ENCODE results near the gene IRF9. TPM values are rescaled to one million over a fixed set of nuclear protein-coding genes. Genes with fewer than 3 reads are reported as not detected.

IRF9 gene
- total and polyA plus RNA-seq, 2 of the 13 experiments (the other 11 are each of a cell fraction or from before 2014, with no cell fraction given): 14.9 to 49.7 TPM

DNA sequence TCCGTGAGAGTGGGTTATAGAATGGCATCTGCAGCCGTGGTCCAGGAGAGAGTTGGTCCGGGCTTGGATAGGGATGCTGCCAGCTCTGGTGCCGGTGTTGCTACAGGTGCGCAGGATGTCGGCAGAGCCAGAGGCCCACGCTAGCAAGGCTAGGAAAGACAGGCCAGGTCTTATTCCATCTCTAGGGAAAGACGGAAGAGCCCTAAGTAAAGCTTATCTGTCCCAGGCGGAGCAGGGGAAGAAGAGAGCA, 25.6 kb upstream of the IRF9 start (continued):
- TF ChIP-seq, protein P1, sequence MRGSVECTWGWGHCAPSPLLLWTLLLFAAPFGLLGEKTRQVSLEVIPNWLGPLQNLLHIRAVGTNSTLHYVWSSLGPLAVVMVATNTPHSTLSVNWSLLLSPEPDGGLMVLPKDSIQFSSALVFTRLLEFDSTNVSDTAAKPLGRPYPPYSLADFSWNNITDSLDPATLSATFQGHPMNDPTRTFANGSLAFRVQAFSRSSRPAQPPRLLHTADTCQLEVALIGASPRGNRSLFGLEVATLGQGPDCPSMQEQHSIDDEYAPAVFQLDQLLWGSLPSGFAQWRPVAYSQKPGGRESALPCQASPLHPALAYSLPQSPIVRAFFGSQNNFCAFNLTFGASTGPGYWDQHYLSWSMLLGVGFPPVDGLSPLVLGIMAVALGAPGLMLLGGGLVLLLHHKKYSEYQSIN (CRISPR knock-in tag; IDR thresholded peaks at IDR 0.05; ENCODE audit: borderline replicate concordance): no peak
- 0 out of 2 replicates have a peak, but pooled peaks have one; percentile 23 for TF ChIP-seq ZNF513 (CRISPR knock-in tag; conservative IDR thresholded peaks at IDR 0.05)
- TF ChIP-seq SNAI1 (CRISPR knock-in tag; IDR thresholded peaks at IDR 0.05; ENCODE audit: borderline replicate concordance): 0 out of 2 replicates have a peak, but pooled peaks have one; percentile 50
- TF ChIP-seq ZNF550 (CRISPR knock-in tag; IDR thresholded peaks at IDR 0.05; ENCODE audit: borderline replicate concordance): peak; percentile 98; the same call in 1 of the 2 replicates
- TF ChIP-seq DNMT3B (CRISPR knock-in tag; conservative IDR thresholded peaks at IDR 0.05): peak; percentile 31; the same call in 1 of the 2 replicates
- TF ChIP-seq, protein P2, sequence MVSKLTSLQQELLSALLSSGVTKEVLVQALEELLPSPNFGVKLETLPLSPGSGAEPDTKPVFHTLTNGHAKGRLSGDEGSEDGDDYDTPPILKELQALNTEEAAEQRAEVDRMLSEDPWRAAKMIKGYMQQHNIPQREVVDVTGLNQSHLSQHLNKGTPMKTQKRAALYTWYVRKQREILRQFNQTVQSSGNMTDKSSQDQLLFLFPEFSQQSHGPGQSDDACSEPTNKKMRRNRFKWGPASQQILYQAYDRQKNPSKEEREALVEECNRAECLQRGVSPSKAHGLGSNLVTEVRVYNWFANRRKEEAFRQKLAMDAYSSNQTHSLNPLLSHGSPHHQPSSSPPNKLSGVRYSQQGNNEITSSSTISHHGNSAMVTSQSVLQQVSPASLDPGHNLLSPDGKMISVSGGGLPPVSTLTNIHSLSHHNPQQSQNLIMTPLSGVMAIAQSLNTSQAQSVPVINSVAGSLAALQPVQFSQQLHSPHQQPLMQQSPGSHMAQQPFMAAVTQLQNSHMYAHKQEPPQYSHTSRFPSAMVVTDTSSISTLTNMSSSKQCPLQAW (CRISPR knock-in tag; IDR thresholded peaks at IDR 0.05): no peak
- TF ChIP-seq, protein P3, sequence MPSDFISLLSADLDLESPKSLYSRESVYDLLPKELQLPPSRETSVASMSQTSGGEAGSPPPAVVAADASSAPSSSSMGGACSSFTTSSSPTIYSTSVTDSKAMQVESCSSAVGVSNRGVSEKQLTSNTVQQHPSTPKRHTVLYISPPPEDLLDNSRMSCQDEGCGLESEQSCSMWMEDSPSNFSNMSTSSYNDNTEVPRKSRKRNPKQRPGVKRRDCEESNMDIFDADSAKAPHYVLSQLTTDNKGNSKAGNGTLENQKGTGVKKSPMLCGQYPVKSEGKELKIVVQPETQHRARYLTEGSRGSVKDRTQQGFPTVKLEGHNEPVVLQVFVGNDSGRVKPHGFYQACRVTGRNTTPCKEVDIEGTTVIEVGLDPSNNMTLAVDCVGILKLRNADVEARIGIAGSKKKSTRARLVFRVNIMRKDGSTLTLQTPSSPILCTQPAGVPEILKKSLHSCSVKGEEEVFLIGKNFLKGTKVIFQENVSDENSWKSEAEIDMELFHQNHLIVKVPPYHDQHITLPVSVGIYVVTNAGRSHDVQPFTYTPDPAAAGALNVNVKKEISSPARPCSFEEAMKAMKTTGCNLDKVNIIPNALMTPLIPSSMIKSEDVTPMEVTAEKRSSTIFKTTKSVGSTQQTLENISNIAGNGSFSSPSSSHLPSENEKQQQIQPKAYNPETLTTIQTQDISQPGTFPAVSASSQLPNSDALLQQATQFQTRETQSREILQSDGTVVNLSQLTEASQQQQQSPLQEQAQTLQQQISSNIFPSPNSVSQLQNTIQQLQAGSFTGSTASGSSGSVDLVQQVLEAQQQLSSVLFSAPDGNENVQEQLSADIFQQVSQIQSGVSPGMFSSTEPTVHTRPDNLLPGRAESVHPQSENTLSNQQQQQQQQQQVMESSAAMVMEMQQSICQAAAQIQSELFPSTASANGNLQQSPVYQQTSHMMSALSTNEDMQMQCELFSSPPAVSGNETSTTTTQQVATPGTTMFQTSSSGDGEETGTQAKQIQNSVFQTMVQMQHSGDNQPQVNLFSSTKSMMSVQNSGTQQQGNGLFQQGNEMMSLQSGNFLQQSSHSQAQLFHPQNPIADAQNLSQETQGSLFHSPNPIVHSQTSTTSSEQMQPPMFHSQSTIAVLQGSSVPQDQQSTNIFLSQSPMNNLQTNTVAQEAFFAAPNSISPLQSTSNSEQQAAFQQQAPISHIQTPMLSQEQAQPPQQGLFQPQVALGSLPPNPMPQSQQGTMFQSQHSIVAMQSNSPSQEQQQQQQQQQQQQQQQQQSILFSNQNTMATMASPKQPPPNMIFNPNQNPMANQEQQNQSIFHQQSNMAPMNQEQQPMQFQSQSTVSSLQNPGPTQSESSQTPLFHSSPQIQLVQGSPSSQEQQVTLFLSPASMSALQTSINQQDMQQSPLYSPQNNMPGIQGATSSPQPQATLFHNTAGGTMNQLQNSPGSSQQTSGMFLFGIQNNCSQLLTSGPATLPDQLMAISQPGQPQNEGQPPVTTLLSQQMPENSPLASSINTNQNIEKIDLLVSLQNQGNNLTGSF (CRISPR knock-in tag; IDR thresholded peaks at IDR 0.05): peak; percentile 62; the same call in 1 of the 2 replicates
- 0 out of 2 replicates have a peak, but pooled peaks have one; percentile 8 for TF ChIP-seq RFX1 (IDR thresholded peaks at IDR 0.05)
- 0 out of 2 replicates have a peak, but pooled peaks have one; percentile 41 for TF ChIP-seq ZNF232 (CRISPR knock-in tag; IDR thresholded peaks at IDR 0.05; ENCODE audit: borderline replicate concordance)
- TF ChIP-seq IRX3 (CRISPR knock-in tag; IDR thresholded peaks at IDR 0.05; ENCODE audit: borderline replicate concordance, low read depth): 0 out of 2 replicates have a peak, but pooled peaks have one; percentile 7
- TF ChIP-seq SNAPC2 (CRISPR knock-in tag; IDR thresholded peaks at IDR 0.05): peak; percentile 3; the same call in 1 of the 2 replicates
- TF ChIP-seq MTF2 (CRISPR knock-in tag; IDR thresholded peaks at IDR 0.05; ENCODE audit: borderline replicate concordance): no peak
- peak; percentile 84; the same call in 1 of the 2 replicates for TF ChIP-seq NFE2L1 (CRISPR knock-in tag; IDR thresholded peaks at IDR 0.05; ENCODE audit: borderline replicate concordance)
- peak; percentile 94; the same call in 1 of the 2 replicates for TF ChIP-seq ATRX (CRISPR knock-in tag; IDR thresholded peaks at IDR 0.05; ENCODE audit: borderline replicate concordance)
- no peak for TF ChIP-seq AGO2 (optimal IDR thresholded peaks at IDR 0.05; ENCODE audit: low read depth, low read length)
- TF ChIP-seq, protein P4, sequence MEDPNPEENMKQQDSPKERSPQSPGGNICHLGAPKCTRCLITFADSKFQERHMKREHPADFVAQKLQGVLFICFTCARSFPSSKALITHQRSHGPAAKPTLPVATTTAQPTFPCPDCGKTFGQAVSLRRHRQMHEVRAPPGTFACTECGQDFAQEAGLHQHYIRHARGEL (CRISPR knock-in tag; IDR thresholded peaks at IDR 0.05): peak; percentile 49; the same call in 1 of the 2 replicates
- no peak for TF ChIP-seq U2AF1 (optimal IDR thresholded peaks at IDR 0.05; ENCODE audit: low read depth, low read length)
- no peak for TF ChIP-seq ZNF629 (CRISPR knock-in tag; conservative IDR thresholded peaks at IDR 0.05)
- 0 out of 2 replicates have a peak, but pooled peaks have one; percentile 34 for TF ChIP-seq BRD4 (CRISPR knock-in tag; IDR thresholded peaks at IDR 0.05)
- TF ChIP-seq ZNF839 (CRISPR knock-in tag; IDR thresholded peaks at IDR 0.05; ENCODE audit: borderline replicate concordance): 0 out of 2 replicates have a peak, but pooled peaks have one; percentile 15
- TF ChIP-seq KLF15 (CRISPR knock-in tag; IDR thresholded peaks at IDR 0.05; ENCODE audit: borderline replicate concordance): no peak

Measured in HepG2 (cell line).